ENCODE results near the gene C5orf22. TPM values are rescaled to one million over a fixed set of nuclear protein-coding genes. Genes with fewer than 3 reads are reported as not detected.

Gene C5orf22
- total RNA-seq = 10 to 100 TPM in 1 of 2 donors, 1 to 10 TPM in 1; 7.7 to 10.3 TPM
- 1 to 10 TPM; 4.6 to 6.4 TPM for polyA plus RNA-seq

DNA sequence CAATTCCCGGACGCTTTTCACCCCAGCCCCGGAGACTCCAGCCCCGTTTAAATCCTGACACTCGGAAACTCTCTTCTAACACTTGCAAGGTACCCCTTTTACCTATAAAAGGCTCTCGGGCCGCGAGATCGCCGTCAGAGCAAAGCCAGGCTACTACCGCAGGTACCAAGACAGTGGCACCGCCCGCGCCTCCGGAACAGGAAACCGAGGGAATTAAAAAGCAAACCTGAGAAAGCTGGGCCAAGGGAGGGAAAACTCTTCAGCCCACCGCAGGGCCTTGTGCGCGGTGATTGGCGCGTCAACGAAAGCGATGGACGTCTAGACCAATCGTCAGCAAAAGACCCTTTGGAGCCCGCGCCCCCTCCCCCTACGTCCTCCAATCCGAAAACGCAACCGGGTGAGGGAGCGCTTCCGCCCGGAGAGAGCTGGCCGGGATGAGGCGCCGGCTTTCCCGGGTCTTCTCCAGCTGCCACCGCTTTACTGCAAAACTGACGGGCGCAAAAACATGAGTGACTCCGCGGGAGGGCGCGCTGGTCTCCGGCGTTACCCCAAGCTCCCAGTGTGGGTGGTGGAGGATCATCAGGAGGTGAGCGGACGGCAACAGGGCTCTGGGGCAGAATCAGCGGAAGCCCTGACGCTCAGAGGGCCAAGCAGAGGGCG is at the start of gene C5orf22, which contains the start of gene DROSHA:
C5orf22 (plus strand) TSS at position 414 of the 660 bp plus-strand sequence; CDS start at position 506, 92 bp downstream.
DROSHA (minus strand) TSS at position 206 of the 660 bp plus-strand sequence. CDS start 3,034 bp downstream, outside the sequence.
- WGBS = under 1% methylated on average over 52 of the region's 52 CpGs
- Histone ChIP-seq H3K36me3 (ENCODE audit: control insufficient read depth in 4 of 4, insufficient read depth in 3 of 4, low read depth in 1 of 4, low read length in 3 of 4) (peaks cover 10 to 37% (median 22%) of the 10 kb centered on the region in 4 donors), H3K9me3 (ENCODE audit: control insufficient read depth in 4 of 4, low read length in 3 of 4) (no peaks in the 10 kb centered on the region), H3K27ac (ENCODE audit: low read depth in 1 of 2, low read length in 2 of 2) (peak within 1 kb of the TSS; percentile 38 to 68), H3K27me3 (ENCODE audit: control insufficient read depth in 4 of 4, insufficient read depth in 4 of 4, low read length in 3 of 4) (no peaks in the 10 kb centered on the region), H3K4me1 (ENCODE audit: control insufficient read depth in 4 of 4, insufficient read depth in 4 of 4, low read length in 3 of 4) (peaks cover 1 to 25% (median 21%) of the 10 kb centered on the region in 4 donors), H3K9ac (ENCODE audit: low read depth in 1 of 2, low read length in 2 of 2) (peak within 1 kb of the TSS; percentile 61 to 88), H3K4me3 (ENCODE audit: low read depth in 1 of 3, low read length in 3 of 3) (peak within 1 kb of the TSS; percentile 96 to 97 (median 97))
- TF ChIP-seq RAD21 (IDR thresholded peaks at IDR 0.05) (peak in 1 of 2 donors; percentile 15), YY1 (IDR thresholded peaks at IDR 0.05) (peak; percentile 70), GABPA (IDR thresholded peaks at IDR 0.05 in 1 of 2, conservative IDR thresholded peaks at IDR 0.05 in 1 of 2) (peak; percentile 54 to 94), RXRA (IDR thresholded peaks at IDR 0.05) (peak; percentile 5 to 54), MAX (IDR thresholded peaks at IDR 0.05) (peak; percentile 32), TAF1 (conservative IDR thresholded peaks at IDR 0.05) (peak; percentile 35), JUND (IDR thresholded peaks at IDR 0.05) (peak in 1 of 2 donors; percentile 40), FOXA2 (IDR thresholded peaks at IDR 0.05) (no peak), REST (IDR thresholded peaks at IDR 0.05) (no peak), FOXA1 (IDR thresholded peaks at IDR 0.05) (no peak), SP1 (IDR thresholded peaks at IDR 0.05) (peak; percentile 86), NR2F2 (IDR thresholded peaks at IDR 0.05) (peak; percentile 51), CTCF (IDR thresholded peaks at IDR 0.05; ENCODE audit: low read depth, low read length, missing input control) (no peak), EGR1 (IDR thresholded peaks at IDR 0.05; ENCODE audit: low read depth in 2 of 2) (no peak), HNF4G (IDR thresholded peaks at IDR 0.05) (no peak), HNF4A (conservative IDR thresholded peaks at IDR 0.05) (no peak)
- TF ChIP-seq, protein P1, sequence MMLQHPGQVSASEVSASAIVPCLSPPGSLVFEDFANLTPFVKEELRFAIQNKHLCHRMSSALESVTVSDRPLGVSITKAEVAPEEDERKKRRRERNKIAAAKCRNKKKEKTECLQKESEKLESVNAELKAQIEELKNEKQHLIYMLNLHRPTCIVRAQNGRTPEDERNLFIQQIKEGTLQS (IDR thresholded peaks at IDR 0.05) = no peak
- TF ChIP-seq, protein P2, sequence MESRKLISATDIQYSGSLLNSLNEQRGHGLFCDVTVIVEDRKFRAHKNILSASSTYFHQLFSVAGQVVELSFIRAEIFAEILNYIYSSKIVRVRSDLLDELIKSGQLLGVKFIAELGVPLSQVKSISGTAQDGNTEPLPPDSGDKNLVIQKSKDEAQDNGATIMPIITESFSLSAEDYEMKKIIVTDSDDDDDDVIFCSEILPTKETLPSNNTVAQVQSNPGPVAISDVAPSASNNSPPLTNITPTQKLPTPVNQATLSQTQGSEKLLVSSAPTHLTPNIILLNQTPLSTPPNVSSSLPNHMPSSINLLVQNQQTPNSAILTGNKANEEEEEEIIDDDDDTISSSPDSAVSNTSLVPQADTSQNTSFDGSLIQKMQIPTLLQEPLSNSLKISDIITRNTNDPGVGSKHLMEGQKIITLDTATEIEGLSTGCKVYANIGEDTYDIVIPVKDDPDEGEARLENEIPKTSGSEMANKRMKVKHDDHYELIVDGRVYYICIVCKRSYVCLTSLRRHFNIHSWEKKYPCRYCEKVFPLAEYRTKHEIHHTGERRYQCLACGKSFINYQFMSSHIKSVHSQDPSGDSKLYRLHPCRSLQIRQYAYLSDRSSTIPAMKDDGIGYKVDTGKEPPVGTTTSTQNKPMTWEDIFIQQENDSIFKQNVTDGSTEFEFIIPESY (IDR thresholded peaks at IDR 0.05) = no peak
- peak; percentile 91 for DNase-seq (ENCODE audit: low spot score)

Data from liver (tissue), 9 donors.